GM12878 (cell line): ENCODE data around the gene NEK1. TPM values are rescaled to one million over a fixed set of nuclear protein-coding genes. Genes with fewer than 3 reads are reported as not detected.

Source experiments
- CEBPZ ChIP-seq: fragments of 150-350 bp; IDR thresholded peaks from 2 replicates; pipeline ENCODE4 v1.6.1; 2016; ENCODE audit warnings: low read depth, low read length
- CHD1 ChIP-seq: IDR thresholded peaks from 2 replicates; pipeline ENCODE4 v1.6.1; 2012; ENCODE audit warnings: low read depth, low read length, improper control_type of control experiment
- CHD2 ChIP-seq: IDR thresholded peaks from 2 replicates; pipeline ENCODE4 v1.6.1; 2011; ENCODE audit warnings: low read depth, low read length, improper control_type of control experiment, borderline replicate concordance
- E2F8 ChIP-seq: fragments of 450-650 bp; IDR thresholded peaks from 2 replicates; pipeline ENCODE4 v1.6.1; 2018; ENCODE audit warnings: mild to moderate bottlenecking, low read depth, moderate library complexity; ENCODE audit not compliant: partially characterized antibody
- GATAD2B ChIP-seq: fragments of 450-650 bp; conservative IDR thresholded peaks from 2 replicates; pipeline ENCODE4 v1.6.1; 2017; ENCODE audit warnings: low read depth, mild to moderate bottlenecking, moderate library complexity
- MEF2B ChIP-seq: fragments of 450-650 bp; IDR thresholded peaks from 2 replicates; pipeline ENCODE4 v1.6.1; 2018; ENCODE audit warnings: mild to moderate bottlenecking, moderate library complexity; ENCODE audit not compliant: partially characterized antibody, poor library complexity, severe bottlenecking
- MLLT1 ChIP-seq: fragments of 450-650 bp; IDR thresholded peaks from 2 replicates; pipeline ENCODE4 v1.6.1; 2016; ENCODE audit warnings: mild to moderate bottlenecking
- MYB ChIP-seq: fragments of 150-350 bp; IDR thresholded peaks from 2 replicates; pipeline ENCODE4 v1.6.1; 2014; ENCODE audit warnings: mild to moderate bottlenecking, low read depth, low read length, borderline replicate concordance
- NFXL1 ChIP-seq: fragments of 450-650 bp; IDR thresholded peaks from 2 replicates; pipeline ENCODE4 v1.6.1; 2017; ENCODE audit warnings: antibody characterized with exemption, mild to moderate bottlenecking, borderline replicate concordance
- NFYB ChIP-seq: IDR thresholded peaks from 2 replicates; pipeline ENCODE4 v1.6.1; 2011; ENCODE audit warnings: low read depth, mild to moderate bottlenecking, low read length, improper control_type of control experiment, moderate library complexity; ENCODE audit not compliant: insufficient read depth
- PBX3 ChIP-seq: IDR thresholded peaks from 2 replicates; pipeline ENCODE4 v1.6.1; 2011; ENCODE audit warnings: mild to moderate bottlenecking, low read depth, low read length, moderate library complexity; ENCODE audit not compliant: insufficient replicate concordance
- PKNOX1 ChIP-seq: fragments of 450-650 bp; IDR thresholded peaks from 2 replicates; pipeline ENCODE4 v1.6.1; 2016; ENCODE audit warnings: mild to moderate bottlenecking
- RCOR1 ChIP-seq: conservative IDR thresholded peaks from 2 replicates; pipeline ENCODE4 v1.6.1; 2012; ENCODE audit warnings: low read depth, low read length, improper control_type of control experiment
- SREBF2 ChIP-seq: IDR thresholded peaks from 2 replicates; pipeline ENCODE4 v1.6.1; 2012; ENCODE audit warnings: mild to moderate bottlenecking, low read length
- SRF ChIP-seq, 2 experiments: IDR thresholded peaks; 2 replicates each; pipeline ENCODE4 v1.6.1; 2011; ENCODE audit warnings: low read depth in 2 of 2, low read length in 2 of 2, mild to moderate bottlenecking in 1 of 2, moderate library complexity in 1 of 2
- TCF12 ChIP-seq: IDR thresholded peaks from 2 replicates; pipeline ENCODE4 v1.6.1; 2011; ENCODE audit warnings: low read depth, mild to moderate bottlenecking, low read length
- YBX1 ChIP-seq: fragments of 450-650 bp; IDR thresholded peaks from 2 replicates; pipeline ENCODE4 v1.6.1; 2016; ENCODE audit warnings: antibody characterized with exemption
- ZBED1 ChIP-seq: IDR thresholded peaks from 2 replicates; pipeline ENCODE4 v1.6.1; 2016; ENCODE audit warnings: borderline replicate concordance
- ZZZ3 ChIP-seq: IDR thresholded peaks from 2 replicates; pipeline ENCODE4 v1.6.1; 2011; ENCODE audit warnings: low read depth; ENCODE audit not compliant: control insufficient read depth, insufficient read length
- polyA plus RNA-seq, 11 experiments: library from polyadenylated mRNA; depleted of rRNA in 4 of 11; unstranded in 6 of 11; stranded (reverse) in 5 of 11; fragments of >200 nt; fragmentation: Nextera tagmentation in 4 of 11; fragmentation: Illumina TruSeq in 1 of 11; extraction: Ambion mirVana in 4 of 11; extraction: Trizol in 1 of 11; gene quantifications; 1 replicate in 1 of 11; 2 replicates in 10 of 11; pipeline versions ENCODE4 v1.2.1 to v1.2.3, GENCODE V29; 2011 to 2016; ENCODE audit warnings: inconsistent platforms in 2 of 11, missing spikeins in 2 of 11, low read depth in 1 of 11
- total RNA-seq, 4 experiments: library from RNA; depleted of rRNA in 3 of 4; stranded (reverse); fragments of >200 nt in 3 of 4; fragmentation: Illumina TruSeq in 1 of 4; extraction: Trizol in 1 of 4; gene quantifications; 2 replicates each; pipeline versions ENCODE4 v1.2.1 to v1.2.3, GENCODE V29; 2013 to 2021

Gene NEK1
- total and polyA plus RNA-seq, 10 of the 15 experiments (the other 5 are each of a cell fraction or from before 2014, with no cell fraction given): 4.9 to 16.1 (median 7.5) TPM

GRCh38 chr4:169611991-169612870 is at the start of gene NEK1 (continued):
- TF ChIP-seq PKNOX1 (peak; percentile 44; the same call in 1 of the 2 replicates), CHD2 (peak; percentile 59; the same call in 1 of the 2 replicates), MEF2B (peak; percentile 12), SRF (IDR thresholded peaks at IDR 0.05; ENCODE audit: low read depth in 2 of 2, low read length in 2 of 2) (no peak), SREBF2 (no peak), PBX3 (peak; percentile 21), MYB (no peak), ZZZ3 (no peak), YBX1 (no peak), MLLT1 (0 out of 2 replicates have a peak, but pooled peaks have one; percentile 22), ZBED1 (no peak), RCOR1 (no peak), NFYB (no peak), CEBPZ (no peak), TCF12 (0 out of 2 replicates have a peak, but pooled peaks have one; percentile 12), E2F8 (no peak), NFXL1 (no peak), GATAD2B (peak; percentile 60; the same call in 1 of the 2 replicates), CHD1 (no peak)
